Cardiac muscle cell (in vitro differentiated cells and primary cell): ENCODE measurements around the gene CORIN. TPM values are rescaled to one million over a fixed set of nuclear protein-coding genes. Genes with fewer than 3 reads are reported as not detected.

Experiments used
- DNase-seq, 2 donors: peaks; one replicate each; pipeline versions ENCODE4 v3.0.0 to v3.0.0-alpha.2; 2010 to 2017; ENCODE audit warnings: low read depth in 1 of 2, low spot score in 1 of 2
- H3K27ac ChIP-seq: fragments of 200-600 bp; sonication (generic); 2 replicates; pipeline ENCODE4 v1.5.1; 2016
- H3K27me3 ChIP-seq: fragments of 200-600 bp; sonication (generic); 2 replicates; pipeline ENCODE4 v1.6.0; 2016; ENCODE audit warnings: control low read depth
- H3K36me3 ChIP-seq: fragments of 200-600 bp; sonication (generic); 2 replicates; pipeline ENCODE4 v1.5.1; 2016; ENCODE audit warnings: control low read depth
- H3K4me1 ChIP-seq: fragments of 200-600 bp; sonication (generic); 2 replicates; pipeline ENCODE4 v1.8.1; 2017; ENCODE audit warnings: low read depth, mild to moderate bottlenecking, mixed run types
- H3K4me3 ChIP-seq: fragments of 200-600 bp; sonication (generic); 2 replicates; pipeline ENCODE4 v1.5.1; 2016; ENCODE audit warnings: mild to moderate bottlenecking
- H3K9me3 ChIP-seq: fragments of 200-600 bp; sonication (generic); 2 replicates; pipeline ENCODE4 v1.5.1; 2017; ENCODE audit warnings: low read depth, mild to moderate bottlenecking, control low read depth
- CTCF ChIP-seq: IDR thresholded peaks from 2 replicates; pipeline ENCODE4 v1.5.1; 2012; ENCODE audit warnings: low read depth, mild to moderate bottlenecking, low read length
- polyA plus RNA-seq: library from polyadenylated mRNA; unstranded; fragments of >200 nt; fragmentation: Nextera tagmentation; extraction: Ambion mirVana; gene quantifications from 2 replicates; pipeline ENCODE4 v1.2.1, GENCODE V29; 2016
- total RNA-seq: library from RNA; depleted of rRNA; stranded (reverse); fragments of >200 nt; gene quantifications from 2 replicates; pipeline ENCODE4 v1.2.3, GENCODE V29; 2016

Gene CORIN
- total RNA-seq, result 118 and 169 TPM in 2 replicates
- polyA plus RNA-seq, result 110 and 168 TPM in 2 replicates

- TF ChIP-seq CTCF, result no peak
- Histone ChIP-seq H3K27ac (peak within 1 kb of the TSS; percentile 92), H3K4me3 (peak within 1 kb of the TSS; percentile 82), H3K36me3 (no peaks in the 10 kb centered on the region), H3K4me1 (peaks cover 31% of the 10 kb centered on the region), H3K27me3 (no peaks in the 10 kb centered on the region), H3K9me3 (no peaks in the 10 kb centered on the region)
- DNase-seq, result peak in 1 of 2 donors; percentile 34
Observed at GRCh38 chr4:47837908-47838294, at the start of gene CORIN. TSS of gene CORIN (minus strand) at chr4:47838067. CDS start at chr4:47837949, 118 bp downstream.

- peaks cover 54% of the 10 kb centered on the region for H3K36me3 ChIP-seq
Observed at GRCh38 chr4:47882228-47882627, 44.4 kb upstream of the CORIN start.

GRCh38 chr4:47879458-47879857 is 41.6 kb upstream of the CORIN start:
- no peak for DNase-seq
- no peaks in the 10 kb centered on the region for H3K4me1 ChIP-seq
- H3K9me3 ChIP-seq, result no peaks in the 10 kb centered on the region
- no peak overlapping the region for H3K4me3 ChIP-seq
- peaks cover 64% of the 10 kb centered on the region for H3K36me3 ChIP-seq
- TF ChIP-seq CTCF, result no peak
- H3K27ac ChIP-seq, result no peak overlapping the region
- H3K27me3 ChIP-seq, result no peaks in the 10 kb centered on the region

More at GRCh38 chr4:47882228-47882627, 44.4 kb upstream of the CORIN start:
- Histone ChIP-seq H3K27me3 (no peaks in the 10 kb centered on the region), H3K4me1 (no peaks in the 10 kb centered on the region), H3K9me3 (no peaks in the 10 kb centered on the region), H3K27ac (no peak overlapping the region), H3K4me3 (no peak overlapping the region)
- DNase-seq, result no peak
- no peak for TF ChIP-seq CTCF

GRCh38 chr4:47876784-47877546 is 39.1 kb upstream of the CORIN start:
- no peaks in the 10 kb centered on the region for H3K9me3 ChIP-seq
- no peak for TF ChIP-seq CTCF
- H3K4me1 ChIP-seq, result no peaks in the 10 kb centered on the region
- peaks cover 59% of the 10 kb centered on the region for H3K36me3 ChIP-seq
- H3K27ac ChIP-seq, result no peak overlapping the region
- no peaks in the 10 kb centered on the region for H3K27me3 ChIP-seq
- H3K4me3 ChIP-seq, result no peak overlapping the region
- DNase-seq, result peak in 1 of 2 donors; percentile 16

GRCh38 chr4:47876310-47876709 is 38.4 kb upstream of the CORIN start:
- Histone ChIP-seq H3K27ac (no peak overlapping the region), H3K36me3 (peaks cover 55% of the 10 kb centered on the region), H3K27me3 (no peaks in the 10 kb centered on the region), H3K9me3 (no peaks in the 10 kb centered on the region), H3K4me1 (no peaks in the 10 kb centered on the region), H3K4me3 (no peak overlapping the region)
- no peak for TF ChIP-seq CTCF
- no peak for DNase-seq
